Head of caudate nucleus (tissue), 42 donors: ENCODE data around the gene PTPRF.
"Not testable (repeated sequence)": the region's sequence is repeated elsewhere in the genome, so short reads cannot be mapped to it uniquely, and the experiment has no call there.

Source experiments
- DNase-seq, 42 donors: peaks; one replicate each; pipeline versions ENCODE4 v3.0.0 to v3.0.0-alpha.2; 2020 to 2021; ENCODE audit warnings: mixed read lengths in 7 of 42
- intact Hi-C: fragments of 100-400 bp; cut with DNase I; formaldehyde crosslinking; loops from one replicate; pipeline ENCODE4 v1.15.0; 2022

Gene PTPRF

DNA sequence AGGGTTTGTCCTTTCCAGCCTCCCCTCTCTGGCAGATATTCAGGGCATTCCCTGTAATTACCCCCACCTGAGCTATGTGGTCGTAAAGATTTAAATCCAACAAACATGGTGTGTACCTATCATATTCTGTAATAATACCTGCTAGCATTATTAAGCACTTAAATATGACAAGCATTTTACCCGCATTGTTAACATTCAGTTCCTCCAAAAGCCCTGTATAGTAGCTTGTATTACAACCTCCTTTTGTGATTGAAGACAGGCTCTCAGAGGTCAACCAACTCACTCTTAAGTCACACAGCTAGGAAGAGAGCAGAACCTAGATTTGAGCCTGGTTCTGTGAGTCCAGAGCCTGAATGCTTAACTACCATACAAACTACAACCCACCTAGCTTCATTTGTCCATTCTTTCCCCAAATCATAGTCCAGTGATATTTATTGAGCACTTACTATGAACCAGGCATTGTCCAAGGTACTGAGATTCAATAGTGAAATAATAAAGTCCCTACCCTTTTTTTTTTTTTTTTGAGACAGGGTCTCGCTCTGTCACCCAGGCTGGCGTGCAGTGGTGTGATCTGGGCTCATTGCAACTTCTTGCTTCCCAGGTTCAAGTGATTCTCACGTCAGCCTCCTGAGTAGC lies 105.4 kb downstream of the PTPRF start:
- intact Hi-C loops, result no loop called here
- DNase-seq, result no peak

- intact Hi-C loops, result no loop called here
- no peak for DNase-seq
These were observed 106.6 kb downstream of the PTPRF start for GRCh38 chr1:43637267-43637666.

GRCh38 chr1:43638381-43638780 lies 107.7 kb downstream of the PTPRF start:
- DNase-seq, intact Hi-C loops: not testable (repeated sequence)

DNA sequence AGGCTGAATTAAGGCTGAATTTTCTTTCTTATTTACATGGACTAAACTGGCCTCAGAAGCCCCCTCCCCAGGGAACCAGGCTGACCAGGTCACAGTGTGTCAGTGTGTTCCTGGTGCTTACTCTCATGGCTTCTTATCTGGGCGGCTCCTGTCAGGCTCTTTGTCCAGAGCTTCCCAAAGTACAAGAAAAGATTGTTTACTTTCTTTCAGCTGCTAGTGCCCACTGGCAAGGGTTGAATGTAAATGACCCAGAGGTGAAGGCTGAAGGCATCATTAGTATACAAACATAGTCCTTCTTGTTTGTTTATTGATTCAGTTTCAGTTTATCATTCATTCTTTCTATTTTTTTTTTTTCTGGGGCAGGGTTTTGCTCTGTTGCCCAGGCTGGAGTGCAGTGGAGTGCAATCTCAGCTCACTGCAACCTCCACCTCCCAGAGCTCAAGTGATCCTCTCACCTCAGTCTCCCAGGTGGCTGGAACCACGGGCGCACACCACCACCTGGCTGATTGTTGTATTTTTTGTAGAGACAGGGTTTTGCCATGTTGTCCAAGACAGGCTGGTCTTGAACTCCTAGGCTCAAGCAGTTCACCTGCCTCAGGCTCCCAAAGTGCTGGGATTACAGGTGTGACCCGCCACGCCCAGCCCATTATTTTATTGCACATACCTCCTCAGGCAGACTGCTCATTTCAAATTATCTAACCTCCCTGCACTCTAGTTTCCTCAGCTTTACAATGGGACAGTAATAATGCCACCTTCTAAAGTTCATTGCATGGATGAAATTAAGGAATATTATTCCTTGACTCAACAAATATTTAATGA lies 109.5 kb downstream of the PTPRF start:
- intact Hi-C loops, result no loop called here
- DNase-seq, result no peak

DNA sequence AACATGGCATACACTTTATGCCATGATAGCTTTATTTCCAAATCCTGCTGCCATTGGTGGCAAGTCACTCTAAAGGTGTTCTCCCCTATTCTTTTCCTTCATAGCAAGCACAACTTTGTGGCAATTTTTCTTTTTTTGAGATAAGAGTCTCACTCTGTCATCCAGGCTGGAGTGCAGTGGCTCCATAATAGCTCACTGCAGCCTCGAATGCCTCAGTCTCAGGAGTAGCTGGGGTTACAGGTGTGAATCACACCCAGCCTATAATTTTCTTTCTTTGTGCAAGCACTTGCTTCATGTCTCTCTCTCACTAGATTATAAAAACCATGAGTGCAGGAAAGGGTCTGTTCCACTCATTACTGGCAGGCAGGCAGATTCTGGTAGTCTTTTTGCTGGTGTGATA lies 113.9 kb downstream of the PTPRF start:
- intact Hi-C loops, result no loop called here
- no peak for DNase-seq

GRCh38 chr1:43645461-43645860 lies 114.8 kb downstream of the PTPRF start:
- DNase-seq, result no peak
- intact Hi-C loops, result no loop called here

DNA sequence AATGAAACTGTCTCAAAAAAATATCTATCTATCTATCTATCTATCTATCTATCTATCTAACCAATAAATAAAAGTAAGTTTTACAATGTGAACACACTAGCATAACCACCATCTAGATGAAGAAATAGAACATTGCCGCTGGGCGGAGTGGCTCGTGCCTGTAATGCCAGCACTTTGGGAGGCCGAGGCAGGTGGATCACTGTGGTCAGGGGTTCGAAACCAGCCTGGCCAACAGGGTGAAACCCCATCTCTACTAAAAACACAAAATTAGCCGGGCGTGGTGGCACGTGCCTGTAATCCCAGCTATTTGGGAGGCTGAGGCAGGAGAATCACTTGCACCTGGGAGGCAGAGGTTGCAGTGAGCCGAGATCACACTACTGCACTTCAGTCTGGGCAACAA lies 116.6 kb downstream of the PTPRF start:
- DNase-seq, intact Hi-C loops: not testable (repeated sequence)

DNA sequence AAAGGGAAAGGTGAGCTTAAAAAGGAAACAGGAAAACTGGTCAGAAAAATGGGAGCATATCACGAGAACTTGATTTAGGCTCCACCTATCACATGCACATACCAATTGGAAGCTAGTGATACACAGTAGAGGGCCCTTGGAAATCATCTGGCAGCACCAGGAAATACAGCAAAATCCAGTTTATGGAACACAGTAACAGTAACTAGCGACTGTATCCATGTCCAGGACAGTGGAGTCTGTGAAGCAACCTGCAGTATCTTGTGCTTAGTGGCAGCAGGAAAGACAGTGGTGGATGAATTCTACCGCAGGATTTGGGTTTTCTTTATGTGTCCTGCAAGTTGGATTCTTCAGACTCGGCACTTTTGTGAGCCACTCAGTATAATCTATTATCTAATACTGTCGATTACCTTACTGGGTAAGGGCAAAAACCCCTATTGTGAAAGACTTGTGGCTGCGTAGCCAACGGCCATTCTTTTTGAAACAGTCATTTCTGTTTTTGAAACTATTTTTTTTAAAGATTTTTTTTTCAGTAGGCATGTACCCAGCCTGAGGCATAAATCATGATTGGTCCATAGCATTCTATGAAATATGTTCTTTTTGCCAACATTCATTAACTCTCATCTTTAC lies 117.7 kb downstream of the PTPRF start:
- intact Hi-C loops, result loop anchor here (2.0 kb wide), 1 partner anchor 118 kb away; the partner anchor contains the start of gene PTPRF
- DNase-seq, result no peak

DNA sequence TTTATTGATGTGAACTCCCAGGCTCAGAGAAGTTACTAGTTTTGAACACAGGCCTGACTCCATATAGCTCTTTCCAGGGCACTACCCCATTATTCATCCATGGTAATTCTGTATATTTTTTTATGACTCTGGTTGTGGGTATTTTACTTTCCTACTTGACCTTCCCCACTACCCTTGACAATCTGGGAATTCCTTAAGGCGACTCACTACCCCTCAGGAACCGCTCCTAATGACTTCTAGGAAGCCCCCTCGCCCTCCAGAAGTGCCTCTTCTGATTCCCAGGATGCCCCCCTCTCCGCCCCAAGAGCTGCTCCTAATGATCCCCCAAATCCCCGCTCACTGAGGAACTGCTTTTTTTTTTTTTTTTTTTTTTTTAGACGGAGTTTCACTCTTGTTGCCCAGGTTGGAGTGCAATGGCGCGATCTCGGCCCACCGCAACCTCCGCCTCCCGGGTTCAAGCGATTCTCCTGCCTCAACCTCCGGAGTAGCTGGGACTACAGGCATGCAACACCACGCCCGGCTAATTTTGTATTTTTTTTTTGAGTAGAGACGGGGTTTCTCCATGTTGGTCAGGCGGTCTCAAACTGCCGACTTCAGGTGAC lies 118.3 kb downstream of the PTPRF start:
- intact Hi-C loops, result loop anchor here (2.0 kb wide), 1 partner anchor 118 kb away; the partner anchor contains the start of gene PTPRF
- DNase-seq, result no peak

GRCh38 chr1:43650310-43651085 lies 119.8 kb downstream of the PTPRF start:
- intact Hi-C loops, result loop anchor here (2.0 to 5.0 kb wide), 2 partner anchors 56 to 108 kb away; partner anchors contain the start of gene ST3GAL3
- DNase-seq, result peak; percentile 88 to 99 (median 95)

DNA sequence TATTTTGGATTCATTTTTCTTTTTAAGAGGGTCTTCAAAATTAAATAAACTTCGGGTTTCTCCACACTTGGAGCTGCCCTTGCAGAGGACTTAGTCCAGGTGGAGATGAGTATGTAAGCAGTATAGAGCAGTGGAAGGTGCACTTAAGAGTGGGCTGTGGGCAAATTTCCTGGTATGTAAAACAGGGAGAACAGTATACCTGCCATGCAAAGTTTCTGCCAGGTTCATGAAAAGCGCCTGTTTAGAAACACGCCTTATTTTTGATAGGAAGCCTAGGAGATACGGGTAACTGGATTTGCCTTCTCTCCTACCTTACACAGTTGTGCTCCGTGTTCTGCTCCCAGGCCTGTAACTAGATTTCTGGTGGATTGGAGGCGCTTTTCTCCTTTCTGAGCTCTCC lies 120.5 kb downstream of the PTPRF start:
- no peak for DNase-seq
- intact Hi-C loops, result loop anchor here (2.0 to 5.0 kb wide), 2 partner anchors 56 to 109 kb away; partner anchors contain the start of gene ST3GAL3

DNA sequence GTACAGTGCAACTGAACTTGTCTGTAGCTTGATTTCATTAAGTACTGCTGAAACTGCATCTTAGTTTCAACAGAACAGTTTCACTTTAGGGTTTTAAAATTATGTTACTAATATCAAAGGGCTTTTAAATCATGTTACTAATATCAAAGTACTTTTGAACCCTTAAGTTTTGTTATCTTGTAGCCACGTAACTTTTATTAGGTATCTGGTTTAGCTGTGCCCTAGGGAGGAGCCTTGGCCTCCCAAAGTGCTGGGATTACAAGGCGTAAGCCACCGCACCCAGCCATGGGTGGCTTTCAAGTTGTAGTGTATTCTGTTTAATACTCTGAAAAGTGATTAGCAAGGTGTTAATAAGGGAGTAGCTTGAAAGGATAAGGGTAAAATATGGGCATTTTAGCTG lies 121.2 kb downstream of the PTPRF start:
- no peak for DNase-seq
- intact Hi-C loops, result loop anchor here (2.0 to 5.0 kb wide), 2 partner anchors 55 to 110 kb away; partner anchors contain the start of gene ST3GAL3

DNA sequence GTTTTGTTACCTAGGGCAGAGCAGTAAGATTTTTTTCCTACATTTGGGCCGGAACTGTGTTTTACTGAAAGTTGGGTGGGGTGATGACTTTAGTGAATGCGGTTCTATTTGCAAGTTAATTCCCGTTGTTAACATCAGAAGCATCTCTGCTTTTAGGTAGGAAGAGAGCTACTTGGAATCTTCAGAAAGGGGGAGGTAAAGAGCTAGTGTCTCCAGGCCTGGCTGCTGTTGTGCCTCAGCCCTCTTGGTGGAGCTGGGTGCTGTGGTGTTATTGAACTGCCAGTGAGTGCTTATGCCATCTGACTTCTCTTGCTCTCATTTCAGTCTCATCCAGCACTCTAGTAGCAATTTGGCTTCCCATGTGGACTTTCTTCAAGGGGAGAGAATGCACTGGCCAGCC lies 122.7 kb downstream of the PTPRF start:
- DNase-seq, result peak in 38 of 42 donors; percentile 19 to 89 (median 60)
- intact Hi-C loops, result loop anchor here (5.0 kb wide), 1 partner anchor 111 kb away; no protein-coding TSS in a partner anchor

GRCh38 chr1:43653893-43654292 lies 123.2 kb downstream of the PTPRF start:
- no peak for DNase-seq
- intact Hi-C loops, result loop anchor here (5.0 kb wide), 1 partner anchor 112 kb away; no protein-coding TSS in a partner anchor

DNA sequence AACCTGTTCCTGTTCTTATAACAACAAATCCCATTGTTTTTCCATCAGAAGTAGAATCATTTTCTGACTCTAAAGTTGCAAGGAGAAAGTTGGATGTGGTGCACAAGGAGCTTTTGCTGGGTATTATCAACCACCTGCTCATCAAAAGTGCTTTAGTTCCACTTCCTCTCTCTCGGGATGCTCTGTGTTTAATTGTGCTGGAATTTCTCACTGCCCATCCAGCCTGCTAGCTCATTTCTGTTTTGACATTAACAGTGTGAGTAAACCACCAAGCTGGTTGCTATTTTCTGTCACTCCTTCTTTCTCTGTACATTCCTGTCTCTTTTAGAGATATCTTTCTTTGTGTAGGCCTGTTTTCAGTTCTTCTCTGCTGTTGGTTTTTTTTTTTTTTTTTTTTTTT lies 125.3 kb downstream of the PTPRF start:
- no peak for DNase-seq
- intact Hi-C loops, result no loop called here

- no peak for DNase-seq
- intact Hi-C loops, result no loop called here
These were observed 128.8 kb downstream of the PTPRF start for GRCh38 chr1:43659212-43660166.

- intact Hi-C loops, result no loop called here
- DNase-seq, result peak in 10 of 42 donors; percentile 17 to 69 (median 46)
These were observed 129.7 kb downstream of the PTPRF start for GRCh38 chr1:43660355-43660754.
